Natural killer cell (primary cell): Measurements from ENCODE around the gene POU5F1. TPM values are rescaled to one million over a fixed set of nuclear protein-coding genes. Genes with fewer than 3 reads are reported as not detected.
"Not testable (repeated sequence)": the region's sequence is repeated elsewhere in the genome, so short reads cannot be mapped to it uniquely, and the experiment has no call there.

Experiments used
- ATAC-seq, 3 donors: fragments of 150-1000 bp in 2 of 3; fragments of 200-7000 bp in 1 of 3; cut with Tn5 transposase; 1 replicate in 1 of 3; 2 replicates in 2 of 3; pipeline ENCODE4 v1.10.0; 2021; ENCODE audit warnings: mild to moderate bottlenecking in 2 of 3, moderate library complexity in 2 of 3
- DNase-seq, 2 donors: peaks; one replicate each; pipeline versions ENCODE4 v3.0.0 to v3.0.0-alpha.2; 2013 to 2021; ENCODE audit warnings: mixed read lengths in 1 of 2
- H3K27ac ChIP-seq: one replicate; pipeline ENCODE4 v1.5.1; 2013; ENCODE audit warnings: mild to moderate bottlenecking, low read length
- H3K27me3 ChIP-seq: one replicate; pipeline ENCODE4 v1.6.1; 2013; ENCODE audit warnings: low read length; ENCODE audit not compliant: control insufficient read depth, insufficient read depth
- H3K36me3 ChIP-seq: one replicate; pipeline ENCODE4 v1.6.1; 2013; ENCODE audit warnings: low read length; ENCODE audit not compliant: control insufficient read depth, insufficient read depth
- H3K4me1 ChIP-seq: one replicate; pipeline ENCODE4 v1.6.1; 2013; ENCODE audit warnings: low read length; ENCODE audit not compliant: control insufficient read depth, insufficient read depth
- H3K4me3 ChIP-seq: one replicate; pipeline ENCODE4 v1.5.1; 2013; ENCODE audit warnings: low read length
- H3K9me3 ChIP-seq: one replicate; pipeline ENCODE4 v1.6.1; 2013; ENCODE audit warnings: low read length; ENCODE audit not compliant: control insufficient read depth, insufficient read depth
- H3K27ac Mint-ChIP-seq, 2 donors: one replicate each; pipeline ENCODE4 v1.8.0; 2022; ENCODE audit warnings: mild to moderate bottlenecking in 2 of 2, mixed read lengths in 2 of 2, moderate library complexity in 1 of 2
- H3K27me3 Mint-ChIP-seq, 2 donors: one replicate each; pipeline ENCODE4 v1.8.0; 2022; ENCODE audit warnings: low read depth in 2 of 2, mixed read lengths in 2 of 2
- H3K36me3 Mint-ChIP-seq: one replicate; pipeline ENCODE4 v1.8.0; 2022; ENCODE audit warnings: mixed read lengths
- H3K4me1 Mint-ChIP-seq, 2 donors: one replicate each; pipeline ENCODE4 v1.8.0; 2022; ENCODE audit warnings: mixed read lengths in 2 of 2
- H3K4me3 Mint-ChIP-seq: one replicate; pipeline ENCODE4 v1.8.0; 2022; ENCODE audit warnings: mild to moderate bottlenecking, moderate library complexity, mixed read lengths
- H3K9me3 Mint-ChIP-seq, 2 donors: one replicate each; pipeline ENCODE4 v1.8.0; 2022; ENCODE audit warnings: mixed read lengths in 2 of 2
- CTCF ChIP-seq: fragments of 200-600 bp; IDR thresholded peaks from one replicate; pipeline ENCODE4 v1.8.0; 2022; ENCODE audit warnings: antibody characterized with exemption
- WGBS: methylation state at CpG from one replicate; pipeline ENCODE4 v1.1.7; 2013; ENCODE audit warnings: missing lambda C conversion rate; ENCODE audit not compliant: insufficient coverage; 5-methylcytosine and 5-hydroxymethylcytosine counted together
- intact Hi-C: fragments of 100-400 bp; cut with micrococcal nuclease; formaldehyde crosslinking; loops from one replicate; pipeline ENCODE4 v1.14.2; 2022
- total RNA-seq, 4 donors: library from RNA; stranded (reverse); fragments of 120-200 nt in 1 of 4; gene quantifications; one replicate each; pipeline versions ENCODE4 v1.2.3 to v1.2.4, GENCODE V29; 2013 to 2022

The POU5F1 gene
- total RNA-seq, 3 donors from 2014 or later (not counting 1 experiment from before 2014, with no cell fraction given), result not detected

DNA sequence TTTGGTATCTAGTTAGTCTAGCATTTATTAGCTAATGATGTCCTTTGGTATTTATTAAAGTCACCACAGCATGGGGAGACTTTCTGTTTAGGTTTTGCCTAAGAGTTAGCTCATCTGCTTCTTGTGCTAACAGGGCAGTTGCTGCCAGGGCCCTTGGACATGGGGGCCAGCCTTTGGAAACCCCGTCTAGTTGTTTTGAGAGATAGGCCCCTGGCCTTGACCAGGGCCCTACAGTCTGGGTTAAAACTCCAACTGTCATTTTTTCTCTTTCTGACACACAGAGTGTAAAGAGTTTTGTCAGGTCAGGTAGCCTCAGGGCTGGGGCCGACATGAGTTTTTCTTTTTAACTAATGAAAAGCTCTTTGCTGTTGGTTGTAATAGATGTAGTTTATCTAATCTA is 12.8 kb upstream of the POU5F1 start:
- H3K4me3 Mint-ChIP-seq, H3K27me3 Mint-ChIP-seq, intact Hi-C loops, DNase-seq, H3K36me3 ChIP-seq, H3K4me3 ChIP-seq, H3K4me1 ChIP-seq, H3K9me3 ChIP-seq, ATAC-seq, H3K27ac ChIP-seq, H3K9me3 Mint-ChIP-seq, H3K27me3 ChIP-seq, H3K27ac Mint-ChIP-seq, H3K36me3 Mint-ChIP-seq: not testable (repeated sequence)
- WGBS, result 91% methylated on average over 2 of the region's 2 CpGs
- H3K4me1 Mint-ChIP-seq, result peaks cover 0 to 19% of the 10 kb centered on the region in 2 donors

GRCh38 chr6:31180500-31180899 is 10.0 kb upstream of the POU5F1 start:
- peak; percentile 66 to 87 for DNase-seq
- H3K27ac Mint-ChIP-seq, result peak overlapping the region; percentile 51 to 87
- H3K36me3 ChIP-seq, result no peaks in the 10 kb centered on the region
- peaks cover 9 to 23% of the 10 kb centered on the region in 2 donors for H3K4me1 Mint-ChIP-seq
- H3K27ac ChIP-seq, result peak overlapping the region; percentile 9
- H3K4me1 ChIP-seq, result peaks cover 17% of the 10 kb centered on the region
- no peak for TF ChIP-seq CTCF
- intact Hi-C loops, result no loop called here
- H3K9me3 Mint-ChIP-seq, result no peaks in the 10 kb centered on the region
- no peaks in the 10 kb centered on the region for H3K36me3 Mint-ChIP-seq
- no peaks in the 10 kb centered on the region for H3K27me3 Mint-ChIP-seq
- H3K9me3 ChIP-seq, result no peaks in the 10 kb centered on the region
- ATAC-seq, result peak; percentile 98 to 99 (median 99)
- WGBS, result 55% methylated on average over 26 of the region's 26 CpGs
- H3K4me3 ChIP-seq, result peak overlapping the region; percentile 63
- H3K27me3 ChIP-seq, result no peaks in the 10 kb centered on the region
- H3K4me3 Mint-ChIP-seq, result peak overlapping the region; percentile 85

- H3K4me1 ChIP-seq, result peaks cover 23% of the 10 kb centered on the region
- H3K27me3 ChIP-seq, result no peaks in the 10 kb centered on the region
- no peaks in the 10 kb centered on the region for H3K36me3 Mint-ChIP-seq
- peak overlapping the region in 1 of 2 donors; percentile 87 for H3K27ac Mint-ChIP-seq
- intact Hi-C loops, result no loop called here
- peak overlapping the region; percentile 63 for H3K4me3 ChIP-seq
- H3K27ac ChIP-seq, result no peak overlapping the region
- no peaks in the 10 kb centered on the region for H3K36me3 ChIP-seq
- DNase-seq (no peak), ATAC-seq (no peak)
- no peaks in the 10 kb centered on the region for H3K9me3 ChIP-seq
- no peak for TF ChIP-seq CTCF
- H3K4me3 Mint-ChIP-seq, result peak overlapping the region; percentile 85
- no peaks in the 10 kb centered on the region for H3K9me3 Mint-ChIP-seq
- peaks cover 12 to 22% of the 10 kb centered on the region in 2 donors for H3K4me1 Mint-ChIP-seq
- WGBS, result 95% methylated on average over 8 of the region's 8 CpGs
- no peaks in the 10 kb centered on the region for H3K27me3 Mint-ChIP-seq
Measured at GRCh38 chr6:31179896-31180295, 9.4 kb upstream of the POU5F1 start.

DNA sequence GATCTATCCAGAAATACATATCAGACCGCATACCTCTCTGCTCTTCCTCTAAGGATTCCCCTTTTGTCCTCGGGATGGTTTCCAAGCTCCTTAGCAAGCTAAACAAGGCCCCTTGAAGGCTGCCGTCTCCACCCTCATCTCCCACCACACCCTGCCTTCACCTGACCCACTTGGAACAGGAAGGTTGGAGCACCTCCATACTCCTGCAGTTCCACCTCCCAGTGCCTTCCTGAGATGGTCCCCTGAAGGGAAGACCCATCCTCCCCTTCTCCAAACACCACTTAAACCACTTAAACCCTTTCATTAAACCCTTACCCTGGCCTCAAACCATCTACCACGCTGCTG is 8.5 kb upstream of the POU5F1 start:
- Histone ChIP-seq H3K36me3 (no peaks in the 10 kb centered on the region), H3K27ac (no peak overlapping the region), H3K9me3 (no peaks in the 10 kb centered on the region), H3K4me3 (no peak overlapping the region), H3K27me3 (no peaks in the 10 kb centered on the region), H3K4me1 (peaks cover 24% of the 10 kb centered on the region)
- ATAC-seq, result no peak
- Mint-ChIP-seq H3K9me3 (no peaks in the 10 kb centered on the region), H3K4me3 (no peak overlapping the region), H3K4me1 (peaks cover 12 to 22% of the 10 kb centered on the region in 2 donors), H3K27ac (no peak overlapping the region), H3K27me3 (no peaks in the 10 kb centered on the region), H3K36me3 (no peaks in the 10 kb centered on the region)
- DNase-seq, result no peak
- 87% methylated on average over 4 of the region's 4 CpGs for WGBS
- intact Hi-C loops, result no loop called here
- TF ChIP-seq CTCF, result no peak
